ENCODE measurements around the gene TMX2. TPM values are rescaled to one million over a fixed set of nuclear protein-coding genes. Genes with fewer than 3 reads are reported as not detected.

TMX2 gene
- total and polyA plus RNA-seq, 10 of the 15 experiments (the other 5 are each of a cell fraction or from before 2014, with no cell fraction given), result 64.3 to 134 (median 91.6) TPM

- TF ChIP-seq BRCA1 (IDR thresholded peaks at IDR 0.05; ENCODE audit: low read depth, low read length) (no peak), RFX5 (IDR thresholded peaks at IDR 0.05; ENCODE audit: low read depth, low read length) (no peak), MLLT1 (IDR thresholded peaks at IDR 0.05) (peak; percentile 77; the same call in 1 of the 2 replicates), MTA2 (IDR thresholded peaks at IDR 0.05; ENCODE audit: low read depth) (peak; percentile 50; the same call in 1 of the 2 replicates), CHD1 (IDR thresholded peaks at IDR 0.05; ENCODE audit: low read depth, low read length) (peak; percentile 71; the same call in 1 of the 2 replicates), KLF5 (IDR thresholded peaks at IDR 0.05; ENCODE audit: partially characterized antibody) (no peak), ZNF384 (IDR thresholded peaks at IDR 0.05; ENCODE audit: borderline replicate concordance, low read depth, low read length) (no peak), JUND (IDR thresholded peaks at IDR 0.05; ENCODE audit: low read depth, low read length) (no peak), HDAC2 (IDR thresholded peaks at IDR 0.05) (no peak), USF1 (IDR thresholded peaks at IDR 0.05; ENCODE audit: borderline replicate concordance, extremely low read length, insufficient read depth, low read depth, low read length) (no peak), ZNF274 (IDR thresholded peaks at IDR 0.05; ENCODE audit: insufficient read depth, insufficient read length) (no peak), CBFB (IDR thresholded peaks at IDR 0.05; ENCODE audit: low read depth) (peak; percentile 59; the same call in 1 of the 2 replicates), IKZF2 (IDR thresholded peaks at IDR 0.05) (peak; percentile 79 to 84), SREBF2 (IDR thresholded peaks at IDR 0.05; ENCODE audit: low read length) (no peak), RBBP5 (conservative IDR thresholded peaks at IDR 0.05) (no peak), TBL1XR1 (IDR thresholded peaks at IDR 0.05; ENCODE audit: low read depth, low read length) (no peak), HDAC6 (IDR thresholded peaks at IDR 0.05; ENCODE audit: unreplicated experiment) (no peak), NRF1 (conservative IDR thresholded peaks at IDR 0.05; ENCODE audit: low read depth, low read length) (no peak), EED (IDR thresholded peaks at IDR 0.05; ENCODE audit: low read depth) (peak; percentile 75), RCOR1 (conservative IDR thresholded peaks at IDR 0.05; ENCODE audit: low read depth, low read length) (no peak), ZNF622 (IDR thresholded peaks at IDR 0.05) (no peak), TARDBP (IDR thresholded peaks at IDR 0.05; ENCODE audit: borderline replicate concordance) (no peak), CBX5 (IDR thresholded peaks at IDR 0.05; ENCODE audit: low read depth) (no peak), MYC (IDR thresholded peaks at IDR 0.05; ENCODE audit: insufficient read depth, insufficient read length, insufficient replicate concordance, low read length, severe bottlenecking) (no peak), SUZ12 (IDR thresholded peaks at IDR 0.05; ENCODE audit: unreplicated experiment) (no peak)
- TF ChIP-seq, protein P1, sequence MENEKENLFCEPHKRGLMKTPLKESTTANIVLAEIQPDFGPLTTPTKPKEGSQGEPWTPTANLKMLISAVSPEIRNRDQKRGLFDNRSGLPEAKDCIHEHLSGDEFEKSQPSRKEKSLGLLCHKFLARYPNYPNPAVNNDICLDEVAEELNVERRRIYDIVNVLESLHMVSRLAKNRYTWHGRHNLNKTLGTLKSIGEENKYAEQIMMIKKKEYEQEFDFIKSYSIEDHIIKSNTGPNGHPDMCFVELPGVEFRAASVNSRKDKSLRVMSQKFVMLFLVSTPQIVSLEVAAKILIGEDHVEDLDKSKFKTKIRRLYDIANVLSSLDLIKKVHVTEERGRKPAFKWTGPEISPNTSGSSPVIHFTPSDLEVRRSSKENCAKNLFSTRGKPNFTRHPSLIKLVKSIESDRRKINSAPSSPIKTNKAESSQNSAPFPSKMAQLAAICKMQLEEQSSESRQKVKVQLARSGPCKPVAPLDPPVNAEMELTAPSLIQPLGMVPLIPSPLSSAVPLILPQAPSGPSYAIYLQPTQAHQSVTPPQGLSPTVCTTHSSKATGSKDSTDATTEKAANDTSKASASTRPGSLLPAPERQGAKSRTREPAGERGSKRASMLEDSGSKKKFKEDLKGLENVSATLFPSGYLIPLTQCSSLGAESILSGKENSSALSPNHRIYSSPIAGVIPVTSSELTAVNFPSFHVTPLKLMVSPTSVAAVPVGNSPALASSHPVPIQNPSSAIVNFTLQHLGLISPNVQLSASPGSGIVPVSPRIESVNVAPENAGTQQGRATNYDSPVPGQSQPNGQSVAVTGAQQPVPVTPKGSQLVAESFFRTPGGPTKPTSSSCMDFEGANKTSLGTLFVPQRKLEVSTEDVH (IDR thresholded peaks at IDR 0.05; ENCODE audit: low read depth, partially characterized antibody), result no peak
Observed at GRCh38 chr11:57787920-57788702, 75.7 kb downstream of the TMX2 start (continued).
